WTC11 (cell line): ENCODE results near the gene DPF1. TPM values are rescaled to one million over a fixed set of nuclear protein-coding genes. Genes with fewer than 3 reads are reported as not detected.

Source experiments
- ATAC-seq: fragments of 200-7000 bp; cut with Tn5 transposase; 2 replicates; pipeline ENCODE4 v1.10.0; 2021; ENCODE audit warnings: mild to moderate bottlenecking, moderate library complexity
- CTCF ChIA-PET: fragments of 300-600 bp; sonication (Branson Sonifier 250); formaldehyde crosslinking; loops from one replicate; lab custom pipeline; 2021; ENCODE audit warnings: antibody characterized with exemption; lab: Charles Lee
- POLR2A ChIA-PET: fragments of 350-600 bp; sonication (Branson Sonifier 250); formaldehyde crosslinking; loops from one replicate; lab custom pipeline; 2021; ENCODE audit warnings: antibody characterized with exemption; lab: Charles Lee
- DNase-seq: peaks from one replicate; pipeline ENCODE4 v3.0.0; 2021; ENCODE audit warnings: low spot score
- H3K27ac Mint-ChIP-seq: 2 replicates; pipeline ENCODE4 v1.8.0; 2021; ENCODE audit warnings: mixed read lengths
- H3K27me3 Mint-ChIP-seq: 2 replicates; pipeline ENCODE4 v1.8.0; 2021; ENCODE audit warnings: low read depth, mild to moderate bottlenecking, moderate library complexity, mixed read lengths
- H3K36me3 Mint-ChIP-seq: 2 replicates; pipeline ENCODE4 v1.8.0; 2021; ENCODE audit warnings: mixed read lengths
- H3K4me1 Mint-ChIP-seq: 2 replicates; pipeline ENCODE4 v1.8.0; 2022; ENCODE audit warnings: mixed read lengths
- H3K4me3 Mint-ChIP-seq: 2 replicates; pipeline ENCODE4 v1.8.0; 2021; ENCODE audit warnings: mild to moderate bottlenecking, moderate library complexity, mixed read lengths
- H3K9me3 Mint-ChIP-seq: 2 replicates; pipeline ENCODE4 v1.8.0; 2021; ENCODE audit warnings: mixed read lengths
- AFF4 ChIP-seq: sonication (generic); formaldehyde crosslinking; IDR thresholded peaks from 2 replicates; pipeline ENCODE4 v1.8.1; 2023; ENCODE audit warnings: mild to moderate bottlenecking, missing genetic modification reagents, borderline replicate concordance
- ATF6 ChIP-seq: sonication (generic); formaldehyde crosslinking; IDR thresholded peaks from 2 replicates; pipeline ENCODE4 v1.8.1; 2023; ENCODE audit warnings: mild to moderate bottlenecking, missing genetic modification reagents
- CDX4 ChIP-seq: fragments of 250-450 bp; sonication (Bioruptor Pico); IDR thresholded peaks from 2 replicates; pipeline ENCODE4 v1.9.0; 2021; ENCODE audit warnings: moderate library complexity, mild to moderate bottlenecking, inconsistent platforms, borderline replicate concordance
- ERG ChIP-seq: fragments of 250-450 bp; sonication (Bioruptor Pico); IDR thresholded peaks from 2 replicates; pipeline ENCODE4 v1.8.0; 2021; ENCODE audit warnings: mild to moderate bottlenecking
- ESRRA ChIP-seq: sonication (generic); formaldehyde crosslinking; IDR thresholded peaks from 2 replicates; pipeline ENCODE4 v1.8.1; 2022; ENCODE audit warnings: mild to moderate bottlenecking, missing genetic modification reagents, borderline replicate concordance
- FOXJ3 ChIP-seq: sonication (generic); formaldehyde crosslinking; IDR thresholded peaks from 2 replicates; pipeline ENCODE4 v1.9.0; 2021; ENCODE audit warnings: missing genetic modification reagents, mild to moderate bottlenecking, borderline replicate concordance
- FOXP1 ChIP-seq: sonication (generic); formaldehyde crosslinking; IDR thresholded peaks from 2 replicates; pipeline ENCODE4 v1.8.0; 2022; ENCODE audit warnings: missing genetic modification reagents, mild to moderate bottlenecking, moderate library complexity, borderline replicate concordance
- FOXP4 ChIP-seq: sonication (generic); formaldehyde crosslinking; IDR thresholded peaks from 2 replicates; pipeline ENCODE4 v1.8.0; 2022; ENCODE audit warnings: mild to moderate bottlenecking, missing genetic modification reagents
- KAT7 ChIP-seq: sonication (generic); formaldehyde crosslinking; IDR thresholded peaks from 2 replicates; pipeline ENCODE4 v1.8.1; 2023; ENCODE audit warnings: missing genetic modification reagents, mild to moderate bottlenecking, borderline replicate concordance
- SMAD4 ChIP-seq: sonication (generic); formaldehyde crosslinking; IDR thresholded peaks from 2 replicates; pipeline ENCODE4 v1.8.0; 2022; ENCODE audit warnings: mild to moderate bottlenecking, missing genetic modification reagents
- SOX15 ChIP-seq: fragments of 250-450 bp; sonication (Bioruptor Pico); IDR thresholded peaks from 2 replicates; pipeline ENCODE4 v1.9.0; 2021; ENCODE audit warnings: mild to moderate bottlenecking
- SP1 ChIP-seq: sonication (generic); formaldehyde crosslinking; conservative IDR thresholded peaks from 2 replicates; pipeline ENCODE4 v1.8.1; 2022; ENCODE audit warnings: missing genetic modification reagents
- ZMAT4 ChIP-seq: fragments of 250-450 bp; sonication (Bioruptor Pico); IDR thresholded peaks from 2 replicates; pipeline ENCODE4 v1.9.0; 2021; ENCODE audit warnings: mild to moderate bottlenecking
- ZNF138 ChIP-seq: sonication (generic); formaldehyde crosslinking; conservative IDR thresholded peaks from 2 replicates; pipeline ENCODE4 v1.8.1; 2022; ENCODE audit warnings: mild to moderate bottlenecking, moderate library complexity, missing genetic modification reagents
- ZNF219 ChIP-seq: sonication (generic); formaldehyde crosslinking; IDR thresholded peaks from 2 replicates; pipeline ENCODE4 v1.8.0; 2023; ENCODE audit warnings: missing genetic modification reagents, mild to moderate bottlenecking, borderline replicate concordance
- ZNF281 ChIP-seq: sonication (generic); formaldehyde crosslinking; IDR thresholded peaks from 2 replicates; pipeline ENCODE4 v1.8.0; 2023; ENCODE audit warnings: mild to moderate bottlenecking, missing genetic modification reagents
- ZNF512 ChIP-seq: sonication (generic); formaldehyde crosslinking; IDR thresholded peaks from 2 replicates; pipeline ENCODE4 v1.8.1; 2022; ENCODE audit warnings: missing genetic modification reagents, borderline replicate concordance
- total RNA-seq: library from RNA; stranded (reverse); gene quantifications from 3 replicates; pipeline ENCODE4 v1.2.3, GENCODE V29; 2021

The DPF1 gene
- total RNA-seq, 1 experiment from 2014 or later, result 6.8 TPM

- CTCF ChIA-PET, result interaction anchor here (1.1 to 2.2 kb wide), 2 partner anchors 27 to 86 kb away, joined by 4 to 8 read pairs; partner anchors contain the start of gene PPP1R14A
- peak; percentile 2 for ATAC-seq
- Mint-ChIP-seq H3K4me3 (peak overlapping the region; percentile 76), H3K27ac (no peak overlapping the region), H3K27me3 (peaks cover 40% of the 10 kb centered on the region), H3K4me1 (peaks cover 17% of the 10 kb centered on the region), H3K36me3 (no peaks in the 10 kb centered on the region), H3K9me3 (no peaks in the 10 kb centered on the region)
- DNase-seq, result peak; percentile 74
- POLR2A ChIA-PET, result interaction anchor here (0.7 kb wide), 1 partner anchor 75 kb away, joined by 3 read pairs; the partner anchor contains the start of gene C19orf33
- TF ChIP-seq ATF6 (CRISPR knock-in tag) (no peak), KAT7 (CRISPR knock-in tag) (peak; percentile 78; the same call in 1 of the 2 replicates), AFF4 (CRISPR knock-in tag) (no peak), ZNF138 (CRISPR knock-in tag) (no peak), ESRRA (CRISPR knock-in tag) (no peak), SOX15 (CRISPR knock-in tag) (no peak), ZNF281 (peak; percentile 65; the same call in 1 of the 2 replicates), FOXP1 (CRISPR knock-in tag) (no peak), FOXJ3 (CRISPR knock-in tag) (no peak), ERG (no peak), SP1 (0 out of 2 replicates have a peak, but pooled peaks have one; percentile 20), ZMAT4 (CRISPR knock-in tag) (no peak), SMAD4 (CRISPR knock-in tag) (no peak), FOXP4 (CRISPR knock-in tag) (no peak), ZNF219 (no peak), ZNF512 (no peak), CDX4 (CRISPR knock-in tag) (no peak)
These were observed 4.7 kb upstream of the DPF1 start for GRCh38 chr19:38228491-38229439.
